ENCODE results near the gene BCO2. TPM values are rescaled to one million over a fixed set of nuclear protein-coding genes. Genes with fewer than 3 reads are reported as not detected.

The BCO2 gene
- total RNA-seq, 1 experiment from 2014 or later: 0.31 TPM

DNA sequence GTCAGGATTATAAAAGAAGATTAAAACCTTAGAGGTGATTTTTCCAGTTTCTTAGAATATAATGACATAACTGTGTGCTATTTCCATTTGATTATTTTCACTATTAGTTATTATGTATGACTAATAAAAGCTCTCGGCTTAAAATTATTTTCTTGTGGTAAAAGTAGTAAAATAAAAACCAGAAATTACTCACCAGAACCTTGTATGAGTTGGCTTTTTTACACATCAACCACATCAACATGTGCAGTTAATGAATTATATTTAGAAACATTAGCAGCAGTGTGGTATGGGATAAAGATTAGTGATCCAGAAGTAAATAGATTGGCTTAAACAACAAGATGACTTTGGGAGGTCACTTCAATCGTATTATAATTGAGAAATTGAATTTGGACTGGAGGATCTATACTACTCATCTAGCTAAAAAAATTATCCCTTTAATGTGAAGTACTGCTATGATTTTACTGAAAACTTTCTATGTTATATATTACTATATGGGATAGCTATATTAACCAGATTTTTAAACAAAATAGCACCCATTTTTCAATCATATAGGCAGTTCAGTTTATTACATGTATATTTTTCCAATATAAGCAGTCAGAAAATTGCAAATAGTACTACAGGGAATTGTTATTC lies 2.8 kb upstream of the BCO2 start:
- H3K4ac ChIP-seq (ENCODE audit: low read depth, low read length): no peak overlapping the region
- H4K20me1 ChIP-seq (ENCODE audit: control insufficient read depth, insufficient read depth, insufficient read length): no peaks in the 10 kb centered on the region
- H3K9me3 Mint-ChIP-seq: no peaks in the 10 kb centered on the region
- no peak overlapping the region for H2BK120ac ChIP-seq (ENCODE audit: low read depth, low read length, poor library complexity, severe bottlenecking)
- no peak overlapping the region for H2BK12ac ChIP-seq (ENCODE audit: insufficient read length, low read depth, low read length)
- H3K36me3 Mint-ChIP-seq (ENCODE audit: insufficient read depth in 1 of 3, low read depth in 3 of 3): no peaks in the 10 kb centered on the region
- H3K18ac ChIP-seq (ENCODE audit: insufficient read length, low read depth, low read length): no peak overlapping the region
- no peak overlapping the region for H2AK5ac ChIP-seq (ENCODE audit: insufficient read length, low read length)
- no peak overlapping the region for H4K8ac ChIP-seq (replicated peaks; ENCODE audit: insufficient read length, low read depth, low read length)
- no peak overlapping the region for H4K5ac ChIP-seq (ENCODE audit: insufficient read length, low read depth, low read length)
- H3K9ac ChIP-seq (ENCODE audit: extremely low read depth, insufficient read length, low read length): no peak overlapping the region
- no peak overlapping the region for H3T11ph ChIP-seq (ENCODE audit: low read length)
- no peaks in the 10 kb centered on the region for H3K9me3 ChIP-seq (ENCODE audit: control insufficient read depth, low read depth, low read length)
- no peak overlapping the region for H3K56ac ChIP-seq (ENCODE audit: insufficient read length, low read depth, low read length)
- WGBS (ENCODE audit: extremely low coverage, insufficient read length, low lambda C conversion rate): no CpG with 5 or more reads among the region's 2 CpGs
- H3K4me2 ChIP-seq (ENCODE audit: insufficient read depth, insufficient read length, low read length): no peak overlapping the region
- H3K27me3 ChIP-seq (ENCODE audit: insufficient read depth, low read length): no peaks in the 10 kb centered on the region
- H3K14ac ChIP-seq (ENCODE audit: insufficient read depth, low read length): no peak overlapping the region
- 0 out of 4 replicates have a peak, but pooled peaks cover 0 to 2% of the 10 kb centered on the region in 2 experiments for H3K4me1 Mint-ChIP-seq
- no peaks in the 10 kb centered on the region for H3K4me1 ChIP-seq (ENCODE audit: insufficient read depth, low read length)
- H3K4me3 Mint-ChIP-seq: no peak overlapping the region
- TF ChIP-seq, protein P1, sequence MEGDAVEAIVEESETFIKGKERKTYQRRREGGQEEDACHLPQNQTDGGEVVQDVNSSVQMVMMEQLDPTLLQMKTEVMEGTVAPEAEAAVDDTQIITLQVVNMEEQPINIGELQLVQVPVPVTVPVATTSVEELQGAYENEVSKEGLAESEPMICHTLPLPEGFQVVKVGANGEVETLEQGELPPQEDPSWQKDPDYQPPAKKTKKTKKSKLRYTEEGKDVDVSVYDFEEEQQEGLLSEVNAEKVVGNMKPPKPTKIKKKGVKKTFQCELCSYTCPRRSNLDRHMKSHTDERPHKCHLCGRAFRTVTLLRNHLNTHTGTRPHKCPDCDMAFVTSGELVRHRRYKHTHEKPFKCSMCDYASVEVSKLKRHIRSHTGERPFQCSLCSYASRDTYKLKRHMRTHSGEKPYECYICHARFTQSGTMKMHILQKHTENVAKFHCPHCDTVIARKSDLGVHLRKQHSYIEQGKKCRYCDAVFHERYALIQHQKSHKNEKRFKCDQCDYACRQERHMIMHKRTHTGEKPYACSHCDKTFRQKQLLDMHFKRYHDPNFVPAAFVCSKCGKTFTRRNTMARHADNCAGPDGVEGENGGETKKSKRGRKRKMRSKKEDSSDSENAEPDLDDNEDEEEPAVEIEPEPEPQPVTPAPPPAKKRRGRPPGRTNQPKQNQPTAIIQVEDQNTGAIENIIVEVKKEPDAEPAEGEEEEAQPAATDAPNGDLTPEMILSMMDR (conservative IDR thresholded peaks at IDR 0.05): no peak
- H3K79me1 ChIP-seq (ENCODE audit: insufficient read depth, low read depth, low read length, poor library complexity, severe bottlenecking): no peaks in the 10 kb centered on the region
- H3K27ac Mint-ChIP-seq: no peak overlapping the region
- no peaks in the 10 kb centered on the region for H3K23me2 ChIP-seq (ENCODE audit: insufficient read length, low read depth, low read length, poor library complexity, severe bottlenecking)
- peaks cover 3% of the 10 kb centered on the region for H3K27me3 Mint-ChIP-seq (ENCODE audit: low read depth)
- H2AFZ ChIP-seq (ENCODE audit: low read length): no peak overlapping the region
- H4K91ac ChIP-seq (ENCODE audit: insufficient read length, low read depth, low read length): no peak overlapping the region
- H3K79me2 ChIP-seq (ENCODE audit: insufficient read depth, low read length): no peaks in the 10 kb centered on the region
- no peak overlapping the region for H3K23ac ChIP-seq (ENCODE audit: insufficient read length, low read depth, low read length)
- H3K27ac ChIP-seq (ENCODE audit: insufficient read length, low read depth, low read length): no peak overlapping the region
- H2BK15ac ChIP-seq (ENCODE audit: low read depth, low read length): no peak overlapping the region
- DNase-seq: no peak
- H2BK20ac ChIP-seq (ENCODE audit: low read depth, low read length, poor library complexity, severe bottlenecking): no peak overlapping the region
- H2BK5ac ChIP-seq (ENCODE audit: insufficient read length, low read length): no peak overlapping the region
